Endothelial cell (in vitro differentiated cells): ENCODE data around the gene CAV1. TPM values are rescaled to one million over a fixed set of nuclear protein-coding genes. Genes with fewer than 3 reads are reported as not detected.

Experiments used
- DNase-seq: peaks from one replicate; pipeline ENCODE4 v3.0.0; 2021; ENCODE audit warnings: low spot score
- H3K27ac Mint-ChIP-seq: one replicate; pipeline ENCODE4 v1.8.0; 2021; ENCODE audit warnings: mixed read lengths, inconsistent platforms; ENCODE audit not compliant: unreplicated experiment
- H3K27me3 Mint-ChIP-seq: one replicate; pipeline ENCODE4 v1.8.0; 2021; ENCODE audit warnings: mild to moderate bottlenecking, moderate library complexity, mixed read lengths, inconsistent platforms; ENCODE audit not compliant: unreplicated experiment
- H3K36me3 Mint-ChIP-seq: one replicate; pipeline ENCODE4 v1.8.0; 2021; ENCODE audit warnings: mild to moderate bottlenecking, low read depth, mixed read lengths, inconsistent platforms; ENCODE audit not compliant: unreplicated experiment
- H3K4me1 Mint-ChIP-seq: one replicate; pipeline ENCODE4 v1.8.0; 2021; ENCODE audit warnings: mild to moderate bottlenecking, mixed read lengths, inconsistent platforms; ENCODE audit not compliant: unreplicated experiment
- H3K4me3 Mint-ChIP-seq: one replicate; pipeline ENCODE4 v1.8.0; 2021; ENCODE audit warnings: mild to moderate bottlenecking, mixed read lengths, inconsistent platforms; ENCODE audit not compliant: unreplicated experiment
- H3K9me3 Mint-ChIP-seq: one replicate; pipeline ENCODE4 v1.8.0; 2021; ENCODE audit warnings: mixed read lengths, inconsistent platforms; ENCODE audit not compliant: unreplicated experiment
- CTCF ChIP-seq: fragments of 200-600 bp; sonication (generic); IDR thresholded peaks from one replicate; pipeline ENCODE4 v1.5.0; 2021; ENCODE audit warnings: antibody characterized with exemption; ENCODE audit not compliant: unreplicated experiment
- total RNA-seq: library from RNA; stranded (reverse); fragmentation: NEBNext Ultra II Directional; extraction: Animal tissue kit (Norgen Biotek cat#: 25700); gene quantifications from one replicate; pipeline ENCODE4 v1.2.1, GENCODE V29; 2021; ENCODE audit not compliant: unreplicated experiment

The CAV1 gene
- total RNA-seq, 1 donor from 2014 or later = 48.2 TPM

DNA sequence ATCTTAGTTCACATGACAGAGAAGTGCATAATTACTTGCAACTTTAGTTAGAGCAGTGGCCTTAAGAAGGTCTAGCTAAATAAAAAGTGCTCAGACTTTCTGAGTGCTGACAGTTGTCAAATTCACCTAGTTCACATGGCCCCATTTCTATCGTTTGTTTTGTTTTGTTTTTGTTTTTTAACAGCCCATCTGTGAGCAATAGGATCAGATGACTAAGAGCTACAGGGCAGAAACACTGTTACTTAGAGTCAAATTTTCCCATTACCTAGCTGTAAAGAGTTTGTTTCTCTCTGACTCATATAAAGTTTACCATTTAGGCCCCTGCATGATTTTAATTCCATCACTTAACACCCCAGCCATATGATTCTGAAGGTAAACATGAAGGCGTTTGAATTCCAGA lies 18.8 kb downstream of the CAV1 start:
- Mint-ChIP-seq H3K9me3 (no peaks in the 10 kb centered on the region), H3K27ac (no peak overlapping the region), H3K27me3 (peaks cover 1% of the 10 kb centered on the region), H3K4me3 (no peak overlapping the region), H3K4me1 (peaks cover 17% of the 10 kb centered on the region), H3K36me3 (peaks cover 5% of the 10 kb centered on the region)
- TF ChIP-seq CTCF = no peak
- DNase-seq = no peak

GRCh38 chr7:116544487-116544886 lies 19.7 kb downstream of the CAV1 start:
- no peak overlapping the region for H3K27ac Mint-ChIP-seq
- DNase-seq = no peak
- no peak for TF ChIP-seq CTCF
- H3K4me1 Mint-ChIP-seq = peaks cover 17% of the 10 kb centered on the region
- H3K4me3 Mint-ChIP-seq = no peak overlapping the region
- no peaks in the 10 kb centered on the region for H3K36me3 Mint-ChIP-seq
- peaks cover 1% of the 10 kb centered on the region for H3K27me3 Mint-ChIP-seq
- no peaks in the 10 kb centered on the region for H3K9me3 Mint-ChIP-seq

DNA sequence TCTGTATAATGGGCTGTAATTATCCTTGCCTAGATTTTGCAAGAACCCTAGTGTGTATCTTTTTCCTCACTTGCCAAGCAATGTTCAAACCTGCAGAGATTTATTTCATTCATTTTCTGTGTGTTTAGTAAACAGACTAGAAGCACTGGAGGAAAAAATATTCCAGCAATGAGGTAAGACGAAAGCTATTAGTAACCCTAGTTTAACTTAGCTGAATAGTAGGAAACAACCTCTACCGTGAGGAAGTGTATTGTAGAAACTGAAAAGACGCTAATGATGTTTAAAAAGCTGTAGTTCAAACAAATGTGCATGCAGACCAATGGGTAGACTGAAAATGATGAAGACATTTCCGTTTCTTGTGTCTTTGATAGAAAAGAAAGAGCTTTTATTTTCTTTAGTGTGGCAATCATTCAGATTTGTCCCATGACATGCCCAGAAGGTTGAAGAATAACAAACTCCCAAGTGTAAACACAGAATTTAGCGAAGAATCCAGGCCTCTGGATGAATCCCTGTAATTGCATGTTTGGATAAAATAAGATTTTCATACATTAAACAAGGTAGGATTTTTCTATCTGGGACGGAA lies 20.7 kb downstream of the CAV1 start:
- H3K4me1 Mint-ChIP-seq = peaks cover 17% of the 10 kb centered on the region
- no peaks in the 10 kb centered on the region for H3K36me3 Mint-ChIP-seq
- H3K27me3 Mint-ChIP-seq = peaks cover 1% of the 10 kb centered on the region
- TF ChIP-seq CTCF = no peak
- H3K27ac Mint-ChIP-seq = no peak overlapping the region
- no peak overlapping the region for H3K4me3 Mint-ChIP-seq
- H3K9me3 Mint-ChIP-seq = no peaks in the 10 kb centered on the region
- DNase-seq = no peak

DNA sequence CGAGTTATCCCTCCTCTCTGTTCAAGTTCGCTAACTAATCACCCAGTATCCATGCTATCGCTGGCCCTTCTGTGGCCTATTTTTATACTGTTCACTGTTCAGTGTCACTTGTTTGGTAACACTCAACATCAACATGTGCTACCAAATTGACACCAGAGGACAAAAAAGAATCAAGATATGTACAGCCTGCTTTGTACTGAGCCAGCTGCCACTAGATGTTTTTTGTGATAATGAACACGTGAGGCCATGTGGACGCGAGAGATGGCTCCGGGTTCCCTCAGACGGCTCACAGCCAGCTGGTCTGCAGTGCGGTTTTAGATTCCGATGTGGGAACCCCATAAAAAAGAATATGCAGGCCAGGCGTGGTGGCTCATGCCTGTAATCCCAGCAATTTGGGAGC lies 21.2 kb downstream of the CAV1 start:
- Mint-ChIP-seq H3K27me3 (peaks cover 1% of the 10 kb centered on the region), H3K4me3 (no peak overlapping the region), H3K9me3 (no peaks in the 10 kb centered on the region), H3K27ac (no peak overlapping the region), H3K36me3 (no peaks in the 10 kb centered on the region), H3K4me1 (peaks cover 17% of the 10 kb centered on the region)
- DNase-seq = no peak
- no peak for TF ChIP-seq CTCF

- H3K36me3 Mint-ChIP-seq = no peaks in the 10 kb centered on the region
- no peak for TF ChIP-seq CTCF
- no peak for DNase-seq
- no peak overlapping the region for H3K4me3 Mint-ChIP-seq
- no peaks in the 10 kb centered on the region for H3K9me3 Mint-ChIP-seq
- no peak overlapping the region for H3K27ac Mint-ChIP-seq
- H3K4me1 Mint-ChIP-seq = peaks cover 17% of the 10 kb centered on the region
- peaks cover 1% of the 10 kb centered on the region for H3K27me3 Mint-ChIP-seq
Measured at GRCh38 chr7:116546916-116547315, 22.1 kb downstream of the CAV1 start.
